Measurements from ENCODE around the gene ATP1A1.

The ATP1A1 gene

DNA sequence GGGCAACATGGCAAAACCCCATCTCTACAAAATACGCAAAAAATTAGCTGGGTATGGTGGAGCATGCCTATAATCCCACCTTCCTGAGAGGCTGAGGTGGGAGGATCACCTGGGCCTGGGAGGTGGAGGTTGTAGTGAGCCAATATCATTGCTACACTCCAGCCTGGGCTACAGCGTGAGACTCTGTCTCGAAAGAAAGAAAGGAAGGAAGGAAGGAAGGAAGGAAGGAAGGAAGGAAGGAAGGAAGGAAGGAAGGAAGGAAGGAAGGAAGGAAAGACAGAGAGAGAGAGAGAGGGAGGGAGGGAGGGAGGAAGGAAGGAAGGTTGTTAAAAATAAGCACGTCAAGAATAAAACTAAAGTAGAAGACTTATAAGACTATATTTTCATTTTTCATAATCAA lies 17.0 kb upstream of the ATP1A1 start:
- Mint-ChIP-seq H3K4me1 (ENCODE audit: low read depth) (peaks cover 18% of the 10 kb centered on the region), H3K36me3 (ENCODE audit: low read depth) (no peaks in the 10 kb centered on the region), H3K27me3 (no peaks in the 10 kb centered on the region), H3K27ac (peak overlapping the region; percentile 81), H3K9me3 (no peaks in the 10 kb centered on the region), H3K4me3 (no peak overlapping the region)

DNA sequence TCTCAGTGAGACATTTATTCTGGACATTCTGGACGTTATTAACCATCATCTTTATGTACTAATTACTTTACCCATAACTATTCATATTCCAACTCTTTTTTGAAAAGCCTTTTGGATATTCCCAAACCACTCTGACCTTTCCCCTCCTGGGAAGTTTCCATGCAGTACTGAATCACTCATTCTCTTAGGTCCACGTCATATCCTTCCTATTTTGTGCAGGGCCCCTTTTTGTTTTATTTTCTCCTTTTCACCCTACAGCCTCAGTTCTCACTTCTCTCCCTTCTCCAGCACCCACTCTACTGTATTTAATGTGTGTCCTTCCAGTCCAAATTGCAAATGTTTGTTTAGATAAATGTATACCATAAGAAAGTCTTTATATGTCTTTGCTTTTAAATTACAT lies 16.4 kb upstream of the ATP1A1 start:
- Mint-ChIP-seq H3K27ac (no peak overlapping the region), H3K4me1 (ENCODE audit: low read depth) (peaks cover 17% of the 10 kb centered on the region), H3K9me3 (no peaks in the 10 kb centered on the region), H3K36me3 (ENCODE audit: low read depth) (no peaks in the 10 kb centered on the region), H3K27me3 (no peaks in the 10 kb centered on the region), H3K4me3 (no peak overlapping the region)

DNA sequence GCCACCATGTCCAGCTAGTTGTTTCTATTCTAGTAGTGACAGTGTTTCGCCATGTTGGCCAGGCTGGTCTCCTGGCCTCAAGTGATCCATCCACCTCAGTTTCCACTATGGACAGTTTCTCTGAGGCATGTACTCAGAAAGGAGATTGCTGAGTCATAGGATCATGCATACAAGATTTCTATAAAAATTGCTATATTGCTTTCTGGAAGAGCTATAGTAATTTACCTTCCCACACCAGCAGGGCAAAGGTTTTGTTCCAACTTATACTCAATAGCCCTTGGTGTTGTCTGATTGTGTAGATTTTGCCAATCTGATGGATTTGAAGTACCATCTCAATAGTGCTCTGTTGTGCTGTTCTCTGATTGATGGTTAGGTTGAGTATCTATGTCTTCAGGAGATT lies 15.6 kb upstream of the ATP1A1 start:
- Mint-ChIP-seq H3K4me3 (no peak overlapping the region), H3K9me3 (no peaks in the 10 kb centered on the region), H3K36me3 (ENCODE audit: low read depth) (no peaks in the 10 kb centered on the region), H3K27me3 (no peaks in the 10 kb centered on the region), H3K4me1 (ENCODE audit: low read depth) (peaks cover 9% of the 10 kb centered on the region), H3K27ac (no peak overlapping the region)

DNA sequence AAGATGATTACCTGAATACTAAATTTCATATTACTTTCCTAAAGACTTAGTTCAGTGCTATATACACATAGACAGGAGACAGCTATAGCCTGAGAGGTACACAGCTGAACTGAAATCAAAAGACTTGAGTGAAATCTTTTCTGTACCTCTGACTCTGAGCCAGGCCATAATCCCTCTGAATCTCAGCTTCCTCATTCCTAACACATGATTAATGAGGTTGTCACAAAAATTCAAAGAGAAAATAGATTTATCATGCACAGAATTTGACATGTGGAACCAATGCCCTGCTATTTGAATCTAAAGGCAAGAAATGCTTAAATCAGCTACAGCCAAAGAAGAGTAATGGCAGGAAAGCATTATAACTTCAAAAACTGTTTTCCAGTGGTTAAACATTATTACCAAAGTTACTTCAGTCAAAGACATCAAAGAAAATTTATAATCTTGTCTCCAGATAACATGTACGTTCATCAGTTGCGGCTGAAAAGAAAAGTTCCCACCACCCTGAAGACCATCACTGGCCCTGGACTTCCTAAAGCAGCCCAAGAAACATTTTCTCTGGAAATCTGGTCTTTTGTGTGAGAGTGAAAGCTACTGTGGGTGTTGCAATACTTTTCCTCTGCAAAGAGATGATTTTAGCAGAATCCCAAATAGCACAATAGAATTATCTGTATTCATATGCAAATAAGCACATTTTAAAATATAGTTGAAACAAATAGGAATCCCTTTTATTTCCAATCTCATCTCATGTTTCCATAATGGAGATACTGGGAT lies 13.8 kb upstream of the ATP1A1 start:
- H3K36me3 Mint-ChIP-seq (ENCODE audit: low read depth) = no peaks in the 10 kb centered on the region
- no peak overlapping the region for H3K4me3 Mint-ChIP-seq
- H3K9me3 Mint-ChIP-seq = no peaks in the 10 kb centered on the region
- H3K27me3 Mint-ChIP-seq = no peaks in the 10 kb centered on the region
- peaks cover 8% of the 10 kb centered on the region for H3K4me1 Mint-ChIP-seq (ENCODE audit: low read depth)
- H3K27ac Mint-ChIP-seq = no peak overlapping the region

DNA sequence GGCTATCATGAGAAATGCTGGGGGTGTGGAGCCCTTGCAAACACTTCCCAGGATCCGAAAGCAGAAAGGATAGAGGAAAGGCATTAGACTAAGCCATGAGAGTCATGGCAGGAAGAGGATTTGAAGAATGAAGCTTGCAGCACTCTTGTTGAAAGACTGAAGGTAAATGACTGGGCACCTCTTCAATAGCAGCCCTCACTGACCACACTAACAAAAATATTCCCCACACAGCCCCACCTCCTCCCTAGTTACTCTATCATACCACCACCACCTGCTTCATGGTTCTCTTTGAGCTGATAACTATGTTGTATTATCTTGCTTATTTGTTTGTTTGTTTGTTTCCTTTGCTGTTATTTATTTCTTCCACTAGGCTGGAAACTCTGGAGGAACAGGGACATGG lies 13.2 kb upstream of the ATP1A1 start:
- H3K36me3 Mint-ChIP-seq (ENCODE audit: low read depth) = no peaks in the 10 kb centered on the region
- H3K9me3 Mint-ChIP-seq = no peaks in the 10 kb centered on the region
- no peak overlapping the region for H3K4me3 Mint-ChIP-seq
- H3K4me1 Mint-ChIP-seq (ENCODE audit: low read depth) = peaks cover 8% of the 10 kb centered on the region
- H3K27ac Mint-ChIP-seq = no peak overlapping the region
- H3K27me3 Mint-ChIP-seq = no peaks in the 10 kb centered on the region

DNA sequence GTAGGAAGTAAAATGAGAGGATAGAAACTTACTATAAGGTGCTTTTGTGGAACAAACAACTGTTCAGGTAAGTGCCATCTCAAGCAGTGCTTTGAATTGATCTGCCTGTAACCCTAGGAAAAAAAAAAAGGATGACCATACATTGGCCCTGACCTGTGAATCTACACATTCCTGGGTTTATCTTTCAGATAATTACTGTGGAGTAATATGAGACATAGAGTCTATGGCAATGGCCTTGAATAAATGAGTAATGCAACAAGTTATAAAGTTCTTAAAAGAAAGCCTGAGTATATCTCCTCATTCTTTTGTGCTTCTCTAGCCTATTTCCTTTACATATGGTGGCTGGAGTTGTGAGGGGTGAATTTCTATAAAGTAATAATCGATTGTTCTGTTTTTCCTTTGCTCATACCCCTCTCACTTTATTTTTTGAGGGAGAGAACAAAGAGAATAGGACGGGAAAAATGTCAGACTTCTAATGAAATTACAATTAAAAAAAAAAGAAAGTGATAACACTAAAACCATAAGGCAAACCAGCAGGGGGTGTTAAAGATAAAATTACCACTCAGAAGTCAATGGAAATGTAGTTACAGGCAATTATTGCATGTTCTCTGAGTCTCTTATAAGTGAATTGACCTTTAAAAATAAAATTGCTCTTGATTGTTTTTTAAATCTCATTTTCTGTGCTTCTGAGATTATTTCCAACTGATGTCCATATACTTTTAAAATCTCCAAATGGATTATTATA lies 12.4 kb upstream of the ATP1A1 start:
- Mint-ChIP-seq H3K9me3 (no peaks in the 10 kb centered on the region), H3K27me3 (no peaks in the 10 kb centered on the region), H3K4me1 (ENCODE audit: low read depth) (peaks cover 8% of the 10 kb centered on the region), H3K4me3 (no peak overlapping the region), H3K27ac (no peak overlapping the region), H3K36me3 (ENCODE audit: low read depth) (no peaks in the 10 kb centered on the region)

DNA sequence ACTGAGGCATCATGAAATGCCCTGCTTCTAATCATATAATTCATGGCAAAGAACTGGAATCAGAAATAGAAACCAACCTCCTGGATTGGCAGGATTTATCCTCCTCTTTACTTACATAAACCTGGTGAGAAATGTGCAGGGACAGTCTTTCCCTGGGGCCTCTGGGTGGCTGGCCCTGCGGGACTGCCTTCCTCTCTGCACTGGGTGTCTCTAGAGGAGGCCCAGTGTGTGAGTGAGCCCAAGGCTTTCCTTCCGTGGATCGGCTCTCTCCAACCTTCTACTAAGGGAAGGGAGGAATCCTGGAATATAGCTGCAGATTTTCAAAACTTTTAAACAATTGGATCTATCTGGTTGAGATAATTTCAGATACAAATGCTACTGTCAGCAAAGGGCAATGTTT lies 11.4 kb upstream of the ATP1A1 start:
- Mint-ChIP-seq H3K4me3 (no peak overlapping the region), H3K4me1 (ENCODE audit: low read depth) (peaks cover 6% of the 10 kb centered on the region)

DNA sequence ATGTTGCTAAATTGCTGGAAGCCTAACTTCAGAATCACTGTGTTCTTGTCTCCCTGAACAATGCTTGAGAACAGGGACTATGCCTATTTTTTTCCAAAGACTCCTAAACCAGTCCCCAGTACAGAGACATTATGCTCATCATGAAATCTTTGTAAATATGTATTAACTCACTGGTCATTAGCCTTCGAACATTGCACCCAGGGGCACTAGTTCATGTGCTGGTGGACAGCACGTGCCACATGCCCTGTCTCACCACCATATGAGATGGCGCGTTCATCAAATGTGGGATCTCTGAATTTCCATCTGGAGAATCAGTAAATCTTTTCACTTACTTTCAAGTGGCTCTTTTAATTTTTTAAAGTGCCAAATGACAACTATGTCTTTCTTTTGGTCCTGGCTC lies 11.0 kb upstream of the ATP1A1 start:
- Mint-ChIP-seq H3K4me1 (ENCODE audit: low read depth) (peaks cover 2% of the 10 kb centered on the region), H3K4me3 (no peak overlapping the region), H3K27me3 (no peaks in the 10 kb centered on the region), H3K36me3 (ENCODE audit: low read depth) (no peaks in the 10 kb centered on the region), H3K27ac (no peak overlapping the region), H3K9me3 (no peaks in the 10 kb centered on the region)

More for the DNA sequence above, 11.4 kb upstream of the ATP1A1 start:
- Mint-ChIP-seq H3K9me3 (no peaks in the 10 kb centered on the region), H3K27ac (no peak overlapping the region), H3K27me3 (no peaks in the 10 kb centered on the region), H3K36me3 (ENCODE audit: low read depth) (no peaks in the 10 kb centered on the region)

DNA sequence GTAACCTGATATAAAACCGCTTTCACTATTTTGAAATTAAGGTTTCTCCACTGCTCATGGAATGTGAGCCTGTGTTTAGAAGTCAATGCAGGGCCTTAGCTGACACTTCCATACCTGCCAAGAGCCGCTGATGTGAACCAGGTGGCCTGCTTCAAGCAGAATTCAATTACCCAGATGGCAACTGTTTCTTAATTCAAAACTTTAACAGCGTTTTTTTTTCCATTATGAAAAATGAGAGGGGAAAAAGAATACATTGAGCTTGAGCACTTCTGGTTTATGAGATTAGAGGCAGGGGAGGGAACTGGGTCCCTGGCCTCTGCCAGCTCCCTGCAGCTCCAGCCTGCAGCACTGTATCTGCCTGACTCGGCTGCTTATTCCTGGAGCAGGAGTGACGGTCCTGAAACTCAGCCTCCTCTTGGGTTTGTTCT lies 7.7 kb upstream of the ATP1A1 start:
- peaks cover 7% of the 10 kb centered on the region for H3K4me1 Mint-ChIP-seq (ENCODE audit: low read depth)
- H3K36me3 Mint-ChIP-seq (ENCODE audit: low read depth) = no peaks in the 10 kb centered on the region
- no peaks in the 10 kb centered on the region for H3K27me3 Mint-ChIP-seq
- H3K27ac Mint-ChIP-seq = no peak overlapping the region
- no peaks in the 10 kb centered on the region for H3K9me3 Mint-ChIP-seq
- no peak overlapping the region for H3K4me3 Mint-ChIP-seq

DNA sequence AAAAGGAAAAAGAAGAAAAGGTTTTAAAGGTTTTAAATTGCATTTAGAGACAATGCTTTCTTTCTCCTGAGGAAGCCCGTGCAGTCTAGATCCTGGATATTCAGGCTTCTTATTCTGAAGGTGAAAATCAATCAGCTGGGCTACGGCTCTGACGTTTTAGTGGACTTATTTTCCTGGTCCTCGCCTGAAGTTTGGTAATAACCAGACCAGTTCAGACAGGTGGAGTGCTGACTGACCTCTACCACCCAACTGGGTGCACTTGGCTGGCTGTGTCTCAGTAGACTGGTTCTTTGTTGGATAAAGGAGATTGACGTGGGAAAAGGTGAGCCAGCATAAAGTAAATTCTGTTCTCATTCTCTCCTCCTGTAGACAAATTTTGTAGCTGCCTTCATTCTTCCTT lies 7.2 kb upstream of the ATP1A1 start:
- Mint-ChIP-seq H3K27ac (no peak overlapping the region), H3K4me1 (ENCODE audit: low read depth) (peaks cover 7% of the 10 kb centered on the region), H3K9me3 (no peaks in the 10 kb centered on the region), H3K4me3 (no peak overlapping the region), H3K27me3 (peaks cover 2% of the 10 kb centered on the region), H3K36me3 (ENCODE audit: low read depth) (no peaks in the 10 kb centered on the region)

DNA sequence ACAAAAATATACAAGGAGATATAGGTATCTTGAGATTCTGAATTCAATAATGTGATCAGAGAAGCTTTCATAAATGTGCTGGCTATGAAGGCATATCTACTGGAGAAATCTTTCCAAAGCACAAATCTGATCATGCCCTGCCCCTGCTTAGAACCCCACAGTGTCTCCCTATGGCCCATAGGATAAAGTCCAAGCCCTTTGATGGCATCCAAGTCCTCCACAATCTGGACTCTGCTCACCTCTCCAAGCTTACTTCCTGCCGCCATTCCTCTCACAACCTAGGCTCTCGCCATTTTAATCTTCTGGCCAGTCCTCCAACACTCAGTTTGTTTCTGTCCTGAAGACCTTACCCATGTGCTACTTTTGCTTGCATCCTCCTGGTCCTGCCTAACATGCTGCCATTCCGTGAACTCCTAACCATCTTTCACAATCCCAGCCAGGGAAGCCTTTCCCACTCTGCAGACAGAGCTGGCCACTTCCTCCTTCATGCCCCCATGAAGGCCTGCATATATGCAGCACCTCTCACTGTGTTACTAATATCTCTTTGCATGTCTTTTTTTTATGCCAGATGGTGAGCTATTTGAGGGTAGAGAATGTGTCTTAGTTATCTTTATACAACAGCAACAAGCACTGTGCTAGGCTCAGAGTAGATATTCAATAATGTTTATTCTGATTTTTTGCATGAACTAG lies 5.6 kb upstream of the ATP1A1 start:
- Mint-ChIP-seq H3K36me3 (ENCODE audit: low read depth) (no peaks in the 10 kb centered on the region), H3K9me3 (no peaks in the 10 kb centered on the region), H3K27me3 (peaks cover 5% of the 10 kb centered on the region), H3K4me1 (ENCODE audit: low read depth) (peaks cover 7% of the 10 kb centered on the region), H3K4me3 (no peak overlapping the region), H3K27ac (no peak overlapping the region)

DNA sequence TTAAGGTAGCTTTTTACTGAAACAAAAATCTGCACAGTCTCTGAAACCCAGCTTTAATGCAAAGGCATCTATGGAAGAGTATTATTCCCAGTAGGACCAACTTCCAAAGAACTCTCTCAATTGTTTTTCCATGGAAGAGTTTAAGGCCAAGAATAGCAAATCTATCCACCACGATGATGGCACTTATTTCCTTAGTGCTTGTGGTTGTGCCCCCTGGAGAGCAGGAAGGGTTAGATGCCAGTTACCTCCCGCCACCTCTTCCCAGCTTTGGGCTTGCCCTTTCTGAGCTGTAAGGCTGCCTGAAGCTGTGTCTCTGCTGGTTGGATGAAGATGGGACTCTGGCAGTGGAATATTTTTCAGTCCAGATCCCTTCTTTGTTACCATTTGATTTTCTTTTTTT lies 4.8 kb upstream of the ATP1A1 start:
- Mint-ChIP-seq H3K9me3 (no peaks in the 10 kb centered on the region), H3K4me3 (no peak overlapping the region), H3K27ac (no peak overlapping the region)

DNA sequence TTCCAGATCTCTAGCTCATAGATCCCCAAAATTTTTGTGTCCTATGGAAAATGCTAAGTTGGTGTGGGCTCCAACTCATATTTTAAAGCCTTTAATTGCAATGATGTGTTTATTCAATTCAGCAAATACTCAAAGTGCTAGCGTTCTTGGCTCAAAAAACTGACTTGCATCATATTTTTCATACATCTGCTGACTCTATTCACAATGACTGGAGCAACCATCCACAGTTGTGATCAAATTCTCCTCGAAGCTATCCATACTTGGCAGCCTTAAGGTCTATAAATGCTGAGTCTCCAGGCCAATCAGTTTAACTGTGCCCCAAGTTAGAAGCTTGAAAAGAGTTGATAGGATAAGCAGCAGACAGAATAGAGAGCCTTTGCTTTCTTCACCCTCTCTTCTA lies 2.9 kb upstream of the ATP1A1 start:
- H3K27me3 Mint-ChIP-seq = peaks cover 5% of the 10 kb centered on the region
- no peak overlapping the region for H3K4me3 Mint-ChIP-seq
- H3K4me1 Mint-ChIP-seq (ENCODE audit: low read depth) = peaks cover 17% of the 10 kb centered on the region
- no peaks in the 10 kb centered on the region for H3K9me3 Mint-ChIP-seq
- no peak overlapping the region for H3K27ac Mint-ChIP-seq
- H3K36me3 Mint-ChIP-seq (ENCODE audit: low read depth) = peaks cover 13% of the 10 kb centered on the region

More for the DNA sequence above, 4.8 kb upstream of the ATP1A1 start:
- H3K36me3 Mint-ChIP-seq (ENCODE audit: low read depth) = no peaks in the 10 kb centered on the region
- peaks cover 5% of the 10 kb centered on the region for H3K27me3 Mint-ChIP-seq
- H3K4me1 Mint-ChIP-seq (ENCODE audit: low read depth) = peaks cover 7% of the 10 kb centered on the region

DNA sequence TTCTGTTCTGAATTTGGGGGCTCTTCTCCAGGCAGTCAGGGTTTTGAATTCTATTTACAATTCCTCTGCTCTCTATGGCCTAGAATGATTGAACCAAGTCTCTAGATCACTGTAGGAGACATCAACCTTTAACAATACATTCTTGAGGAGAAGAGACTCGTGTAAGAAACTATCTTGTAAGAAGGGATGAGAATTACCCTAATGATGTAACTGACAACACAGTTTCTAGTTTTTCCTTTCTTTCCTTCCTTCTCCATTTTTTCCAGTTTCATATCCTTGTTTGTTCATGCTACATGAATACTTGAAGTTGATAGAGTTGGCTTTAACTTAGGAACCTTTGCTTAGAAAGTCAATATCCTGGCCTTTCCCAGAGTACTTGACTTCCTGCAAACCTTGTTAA lies 1.3 kb upstream of the ATP1A1 start:
- H3K27ac Mint-ChIP-seq = no peak overlapping the region
- H3K4me1 Mint-ChIP-seq (ENCODE audit: low read depth) = peaks cover 33% of the 10 kb centered on the region
- peaks cover 5% of the 10 kb centered on the region for H3K27me3 Mint-ChIP-seq
- H3K9me3 Mint-ChIP-seq = no peaks in the 10 kb centered on the region
- H3K36me3 Mint-ChIP-seq (ENCODE audit: low read depth) = peaks cover 13% of the 10 kb centered on the region
- H3K4me3 Mint-ChIP-seq = no peak overlapping the region

DNA sequence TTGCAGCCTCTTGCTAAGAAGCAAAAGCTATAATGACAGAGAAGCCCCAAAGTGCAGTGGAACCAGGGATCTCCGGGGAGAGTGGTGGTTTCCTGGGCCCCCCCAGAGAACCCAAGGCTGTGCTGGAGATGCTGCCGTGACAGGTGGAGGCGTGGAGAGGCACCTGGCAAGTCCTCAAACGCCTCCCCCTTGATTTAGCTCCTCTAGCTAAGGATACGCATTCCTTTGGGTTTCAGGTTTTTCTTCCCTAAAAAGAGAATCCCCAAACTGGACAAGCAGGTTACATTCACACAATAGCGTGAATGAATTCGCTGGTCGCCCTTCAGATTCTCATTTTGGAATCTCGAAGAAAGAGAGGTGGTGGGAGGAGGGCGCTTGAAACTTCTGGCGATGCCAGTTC lies 853 bp upstream of the ATP1A1 start:
- Mint-ChIP-seq H3K27ac (no peak overlapping the region), H3K4me1 (ENCODE audit: low read depth) (peaks cover 37% of the 10 kb centered on the region), H3K9me3 (no peaks in the 10 kb centered on the region), H3K27me3 (peaks cover 5% of the 10 kb centered on the region), H3K36me3 (ENCODE audit: low read depth) (peaks cover 13% of the 10 kb centered on the region), H3K4me3 (peak overlapping the region; percentile 72)
